Neuron (in vitro differentiated cells): Measurements from ENCODE around the gene SEMA6B.

Source experiments
- H2AFZ ChIP-seq: one replicate; pipeline ENCODE4 v1.6.1; 2013; ENCODE audit warnings: low read depth, mild to moderate bottlenecking, inconsistent platforms, low read length, moderate library complexity
- H3K27me3 ChIP-seq: one replicate; pipeline ENCODE4 v1.6.1; 2013; ENCODE audit warnings: low read length; ENCODE audit not compliant: insufficient read depth
- H3K36me3 ChIP-seq: one replicate; pipeline ENCODE4 v1.6.1; 2013; ENCODE audit warnings: low read length; ENCODE audit not compliant: insufficient read depth
- H3K4me1 ChIP-seq: one replicate; pipeline ENCODE4 v1.6.1; 2013; ENCODE audit warnings: low read length; ENCODE audit not compliant: insufficient read depth
- H3K4me3 ChIP-seq: 2 replicates; pipeline ENCODE4 v1.5.1; 2013; ENCODE audit warnings: mild to moderate bottlenecking, low read length, moderate library complexity
- H3K9me3 ChIP-seq: one replicate; pipeline ENCODE4 v1.6.1; 2013; ENCODE audit warnings: low read length

SEMA6B gene

DNA sequence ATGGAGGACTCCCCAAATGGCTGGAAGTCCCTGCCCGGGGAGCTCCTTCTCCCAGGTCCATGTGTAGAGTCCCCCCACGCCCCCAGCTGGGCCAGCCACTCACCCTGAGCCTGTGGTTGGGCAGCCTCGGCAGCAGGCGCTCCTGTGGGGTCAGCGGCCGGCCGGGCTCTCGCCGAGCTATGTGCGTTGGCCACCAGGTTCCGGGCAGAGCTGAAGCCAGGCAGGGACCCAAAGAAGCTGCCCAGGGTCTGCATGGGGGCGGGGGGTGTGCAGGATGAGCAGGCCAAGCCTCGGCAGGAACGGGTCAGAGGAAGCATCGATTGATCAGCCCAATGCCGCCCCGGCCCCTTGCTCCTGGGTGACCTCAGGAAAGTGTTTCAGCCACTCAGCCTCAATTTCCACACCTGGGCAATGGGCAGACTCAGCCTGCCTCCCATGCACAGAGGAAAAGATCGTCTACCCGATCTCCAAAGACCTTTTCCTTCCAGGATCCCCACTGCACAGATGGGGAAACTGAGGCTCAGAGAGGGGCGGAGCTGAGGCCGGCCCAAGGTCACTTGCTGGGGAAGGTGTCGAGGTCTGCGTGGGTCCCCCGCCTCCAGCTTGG is 41.9 kb downstream of the SEMA6B start:
- Histone ChIP-seq H3K36me3 (no peaks in the 10 kb centered on the region), H2AFZ (no peak overlapping the region), H3K9me3 (no peaks in the 10 kb centered on the region), H3K27me3 (no peaks in the 10 kb centered on the region), H3K4me1 (no peaks in the 10 kb centered on the region), H3K4me3 (no peak overlapping the region)

DNA sequence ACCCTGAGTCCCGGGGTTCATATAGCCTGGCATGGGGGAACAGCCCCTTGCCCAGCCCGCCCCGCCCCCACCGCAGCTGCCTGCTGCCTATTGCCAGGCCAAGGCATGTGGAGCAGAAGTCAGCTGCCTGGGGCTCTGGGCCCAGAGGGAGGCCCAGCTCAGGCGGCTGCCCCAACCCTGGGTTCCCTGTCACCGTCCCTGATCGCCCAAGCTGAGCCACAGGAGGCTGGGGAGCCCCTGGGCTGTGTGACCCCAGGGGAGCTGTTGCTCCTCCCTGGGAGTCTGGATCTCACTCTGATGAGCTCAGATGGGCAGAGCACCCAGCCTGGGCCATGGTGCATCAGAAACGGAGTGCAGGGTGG is 42.6 kb downstream of the SEMA6B start:
- Histone ChIP-seq H3K4me3 (no peak overlapping the region), H3K9me3 (no peaks in the 10 kb centered on the region), H3K36me3 (no peaks in the 10 kb centered on the region), H3K27me3 (no peaks in the 10 kb centered on the region), H3K4me1 (no peaks in the 10 kb centered on the region), H2AFZ (no peak overlapping the region)

- Histone ChIP-seq H3K36me3 (no peaks in the 10 kb centered on the region), H3K9me3 (no peaks in the 10 kb centered on the region), H2AFZ (no peak overlapping the region), H3K4me1 (no peaks in the 10 kb centered on the region), H3K27me3 (no peaks in the 10 kb centered on the region), H3K4me3 (no peak overlapping the region)
Measured at GRCh38 chr19:4516199-4516938, 43.1 kb downstream of the SEMA6B start.

- H3K4me1 ChIP-seq = no peaks in the 10 kb centered on the region
- no peaks in the 10 kb centered on the region for H3K36me3 ChIP-seq
- no peaks in the 10 kb centered on the region for H3K9me3 ChIP-seq
- H2AFZ ChIP-seq = no peak overlapping the region
- H3K27me3 ChIP-seq = no peaks in the 10 kb centered on the region
- no peak overlapping the region for H3K4me3 ChIP-seq
Measured at GRCh38 chr19:4515732-4516131, 43.8 kb downstream of the SEMA6B start.

DNA sequence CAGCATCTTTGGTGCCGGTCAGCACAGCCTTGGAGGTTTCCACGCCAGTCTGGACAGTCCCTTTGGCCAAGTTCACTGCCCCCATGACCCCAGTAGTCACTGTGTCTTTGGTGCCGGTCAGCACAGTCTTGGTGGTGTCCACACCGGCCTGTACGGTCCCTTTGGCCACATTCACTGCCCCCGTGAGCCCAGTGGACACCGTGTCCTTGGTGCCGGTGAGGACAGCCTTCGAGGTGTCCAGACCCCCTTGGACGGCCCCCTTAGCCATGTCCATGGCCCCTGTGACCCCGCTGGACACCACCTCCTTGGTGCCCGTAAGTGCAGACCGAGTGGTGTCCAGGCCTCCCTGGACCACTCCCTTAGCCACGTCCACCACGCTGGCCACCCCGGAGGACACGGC is 46.2 kb downstream of the SEMA6B start:
- Histone ChIP-seq H2AFZ (no peak overlapping the region), H3K36me3 (no peaks in the 10 kb centered on the region), H3K27me3 (no peaks in the 10 kb centered on the region), H3K4me3 (no peak overlapping the region), H3K4me1 (no peaks in the 10 kb centered on the region), H3K9me3 (no peaks in the 10 kb centered on the region)

DNA sequence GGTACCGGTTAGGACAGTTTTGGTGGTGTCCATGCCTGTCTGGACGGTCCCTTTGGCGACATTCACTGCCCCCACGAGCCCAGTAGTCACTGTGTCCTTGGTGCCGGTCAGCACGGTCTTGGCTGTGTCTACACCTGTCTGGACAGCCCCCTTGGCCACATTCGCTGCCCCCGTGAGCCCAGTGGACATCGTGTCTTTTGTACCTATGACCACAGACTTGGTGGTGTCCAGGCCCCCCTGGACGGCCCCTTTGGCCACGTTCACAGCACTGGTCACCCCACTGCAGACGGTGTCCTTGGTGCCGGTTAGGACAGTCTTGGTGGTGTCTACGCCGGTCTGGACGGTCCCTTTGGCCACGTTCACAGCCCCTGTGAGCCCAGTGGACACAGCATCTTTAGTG is 47.4 kb downstream of the SEMA6B start:
- H3K4me1 ChIP-seq = no peaks in the 10 kb centered on the region
- H3K27me3 ChIP-seq = no peaks in the 10 kb centered on the region
- H3K9me3 ChIP-seq = no peaks in the 10 kb centered on the region
- H3K36me3 ChIP-seq = no peaks in the 10 kb centered on the region
- no peak overlapping the region for H2AFZ ChIP-seq
- no peak overlapping the region for H3K4me3 ChIP-seq

GRCh38 chr19:4511300-4512054 is 48.0 kb downstream of the SEMA6B start:
- H3K27me3 ChIP-seq = no peaks in the 10 kb centered on the region
- H3K4me3 ChIP-seq = no peak overlapping the region
- peaks cover 3% of the 10 kb centered on the region for H3K36me3 ChIP-seq
- H3K4me1 ChIP-seq = no peaks in the 10 kb centered on the region
- H3K9me3 ChIP-seq = no peaks in the 10 kb centered on the region
- no peak overlapping the region for H2AFZ ChIP-seq

GRCh38 chr19:4510435-4511255 is 48.8 kb downstream of the SEMA6B start:
- H3K36me3 ChIP-seq = peaks cover 3% of the 10 kb centered on the region
- H3K9me3 ChIP-seq = no peaks in the 10 kb centered on the region
- no peaks in the 10 kb centered on the region for H3K27me3 ChIP-seq
- H2AFZ ChIP-seq = no peak overlapping the region
- no peak overlapping the region for H3K4me3 ChIP-seq
- no peaks in the 10 kb centered on the region for H3K4me1 ChIP-seq

DNA sequence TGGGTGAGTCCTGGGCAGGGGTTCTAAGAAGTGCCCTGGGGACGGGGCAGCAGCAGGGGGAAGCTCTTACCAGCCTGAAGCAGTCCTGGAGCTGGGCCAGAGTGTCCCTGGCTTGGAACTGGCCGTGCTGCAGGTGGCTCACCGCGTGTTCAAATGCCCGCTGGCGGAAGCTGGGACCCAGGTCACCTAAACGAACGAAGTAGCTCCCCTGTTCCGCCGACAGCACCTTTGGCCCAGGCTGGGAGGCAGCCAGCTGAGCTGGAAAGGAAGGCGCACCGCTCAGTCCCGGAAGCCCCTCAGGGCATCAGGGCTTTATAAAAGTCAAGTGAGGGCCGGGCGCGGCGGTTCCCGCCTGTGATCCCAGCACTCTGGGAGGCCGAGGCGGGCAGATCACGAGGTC is 50.8 kb downstream of the SEMA6B start:
- Histone ChIP-seq H3K36me3 (peaks cover 7% of the 10 kb centered on the region), H3K9me3 (no peaks in the 10 kb centered on the region), H3K27me3 (no peaks in the 10 kb centered on the region), H3K4me3 (no peak overlapping the region), H3K4me1 (peaks cover 4% of the 10 kb centered on the region), H2AFZ (no peak overlapping the region)

DNA sequence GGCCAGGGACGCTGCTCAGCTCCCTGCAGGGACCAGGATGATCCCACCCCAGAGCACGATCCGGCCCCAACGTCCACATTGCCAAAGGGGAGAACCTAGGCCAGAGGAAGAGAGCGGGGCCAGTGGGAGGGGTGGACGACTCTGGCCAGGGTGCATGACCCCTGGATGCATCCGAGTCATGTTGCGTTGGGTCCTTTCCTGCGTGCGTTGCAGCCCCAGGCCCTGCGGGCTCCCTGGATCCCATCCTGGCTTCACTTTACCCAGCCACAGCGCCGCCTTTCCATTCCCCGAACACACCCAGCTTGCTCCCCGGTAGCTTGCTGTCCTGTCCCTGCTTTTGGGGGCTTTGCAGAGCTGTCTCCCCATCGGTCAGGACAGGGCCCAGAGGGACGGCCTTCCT is 51.7 kb downstream of the SEMA6B start:
- no peaks in the 10 kb centered on the region for H3K9me3 ChIP-seq
- H3K4me3 ChIP-seq = no peak overlapping the region
- H3K27me3 ChIP-seq = no peaks in the 10 kb centered on the region
- peaks cover 10% of the 10 kb centered on the region for H3K36me3 ChIP-seq
- peaks cover 7% of the 10 kb centered on the region for H3K4me1 ChIP-seq
- no peak overlapping the region for H2AFZ ChIP-seq

- H3K4me3 ChIP-seq = no peak overlapping the region
- peaks cover 17% of the 10 kb centered on the region for H3K36me3 ChIP-seq
- no peaks in the 10 kb centered on the region for H3K27me3 ChIP-seq
- H2AFZ ChIP-seq = no peak overlapping the region
- peaks cover 7% of the 10 kb centered on the region for H3K4me1 ChIP-seq
- no peaks in the 10 kb centered on the region for H3K9me3 ChIP-seq
Measured at GRCh38 chr19:4507150-4507452, 52.4 kb downstream of the SEMA6B start.

- no peaks in the 10 kb centered on the region for H3K27me3 ChIP-seq
- H3K9me3 ChIP-seq = no peaks in the 10 kb centered on the region
- H3K4me3 ChIP-seq = no peak overlapping the region
- H2AFZ ChIP-seq = no peak overlapping the region
- peaks cover 22% of the 10 kb centered on the region for H3K36me3 ChIP-seq
- H3K4me1 ChIP-seq = peaks cover 7% of the 10 kb centered on the region
Measured at GRCh38 chr19:4506449-4507149, 52.9 kb downstream of the SEMA6B start.
